Suppressor macrophage (primary cell): ENCODE results near the gene ADARB2.
"Not testable (repeated sequence)": the region's sequence is repeated elsewhere in the genome, so short reads cannot be mapped to it uniquely, and the experiment has no call there.

Experiments
- DNase-seq, 4 experiments: peaks; one replicate each; pipeline ENCODE4 v3.0.0-alpha.2; 2020 to 2022

Gene ADARB2

DNA sequence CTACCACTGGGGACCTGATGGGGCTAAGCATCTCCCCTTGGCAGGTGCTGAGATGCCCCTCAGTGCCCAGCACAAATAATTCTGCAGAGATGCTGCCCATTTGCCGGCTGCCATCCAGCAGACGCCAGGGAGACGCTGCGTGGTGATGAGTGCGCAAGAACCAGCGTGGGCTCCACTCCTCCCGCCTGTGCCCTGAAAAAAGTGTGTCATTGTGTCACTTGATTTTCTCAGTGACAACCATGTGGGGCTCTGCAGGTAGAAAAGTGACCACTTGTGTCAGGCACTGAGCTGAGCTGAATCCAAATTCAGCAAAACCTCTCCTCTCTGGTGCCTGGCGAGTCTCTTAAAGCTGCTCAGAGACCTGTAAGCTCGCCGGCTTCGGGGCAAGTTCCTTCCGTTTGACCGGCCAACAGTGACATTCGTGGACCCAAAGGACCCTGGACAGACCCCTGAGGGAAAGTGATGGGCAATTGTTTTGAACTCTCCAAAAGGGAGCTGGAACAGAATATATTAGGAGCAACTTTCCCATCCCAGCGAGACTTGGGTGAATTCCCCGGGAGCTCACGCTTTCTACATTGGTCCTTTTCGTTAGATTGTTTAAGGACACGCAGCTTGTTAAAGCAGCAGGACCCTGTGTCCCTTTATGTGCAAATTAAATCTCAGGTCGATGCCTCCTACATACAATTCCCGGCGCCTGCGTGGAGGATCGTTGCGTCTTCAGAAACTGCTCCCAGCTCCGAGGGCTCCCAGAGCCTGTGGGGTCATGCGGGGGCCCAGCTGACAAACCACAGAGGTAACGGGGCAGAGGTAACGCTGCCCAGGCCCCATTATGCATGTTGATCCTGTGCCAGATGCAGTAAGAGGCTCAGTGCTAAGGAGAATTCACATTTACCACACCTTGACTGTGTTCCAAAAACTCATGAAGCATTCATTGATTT is 332.7 kb downstream of the ADARB2 start:
- no peak for DNase-seq

GRCh38 chr10:1403508-1404322 is 333.6 kb downstream of the ADARB2 start:
- DNase-seq = no peak

DNA sequence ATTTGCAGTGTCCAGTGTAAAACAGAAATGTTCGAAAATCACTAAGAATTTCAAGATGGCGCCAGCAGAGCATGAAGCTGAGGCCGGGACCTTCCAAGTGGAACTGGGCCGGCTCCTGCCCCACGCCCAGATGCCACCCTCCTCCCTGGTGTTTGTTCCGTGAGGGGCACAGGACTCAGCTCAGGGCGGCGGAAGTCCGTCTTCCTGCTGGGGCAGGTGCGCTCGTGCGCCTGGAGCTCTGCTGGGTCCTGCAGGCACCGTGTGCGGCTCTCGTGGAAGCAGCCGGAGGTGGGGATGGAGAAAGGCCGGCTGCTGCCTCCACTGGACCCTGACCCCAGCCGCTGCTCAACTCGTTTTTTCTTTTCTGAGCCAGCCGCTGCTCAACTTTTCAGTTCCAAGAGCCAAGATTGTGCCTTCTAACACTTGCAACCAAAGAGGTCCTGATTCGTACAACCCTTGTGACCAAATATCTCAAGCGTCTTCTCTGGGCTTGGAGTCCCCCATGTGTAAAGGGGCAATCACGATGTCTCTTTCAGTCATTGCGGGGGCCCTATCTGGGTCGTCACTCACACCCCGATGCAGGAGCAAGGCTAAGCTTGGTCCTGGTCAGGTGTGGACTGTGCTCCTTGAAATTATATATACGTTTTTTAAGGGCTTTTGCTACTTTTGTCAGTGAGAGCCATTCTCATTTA is 334.4 kb downstream of the ADARB2 start:
- no peak for DNase-seq

- DNase-seq = no peak
Observed at GRCh38 chr10:1402016-1402770, 335.1 kb downstream of the ADARB2 start.

GRCh38 chr10:1401071-1401965 is 336.0 kb downstream of the ADARB2 start:
- DNase-seq = no peak

- DNase-seq = no peak
Observed at GRCh38 chr10:1400101-1401070, 336.9 kb downstream of the ADARB2 start.

DNA sequence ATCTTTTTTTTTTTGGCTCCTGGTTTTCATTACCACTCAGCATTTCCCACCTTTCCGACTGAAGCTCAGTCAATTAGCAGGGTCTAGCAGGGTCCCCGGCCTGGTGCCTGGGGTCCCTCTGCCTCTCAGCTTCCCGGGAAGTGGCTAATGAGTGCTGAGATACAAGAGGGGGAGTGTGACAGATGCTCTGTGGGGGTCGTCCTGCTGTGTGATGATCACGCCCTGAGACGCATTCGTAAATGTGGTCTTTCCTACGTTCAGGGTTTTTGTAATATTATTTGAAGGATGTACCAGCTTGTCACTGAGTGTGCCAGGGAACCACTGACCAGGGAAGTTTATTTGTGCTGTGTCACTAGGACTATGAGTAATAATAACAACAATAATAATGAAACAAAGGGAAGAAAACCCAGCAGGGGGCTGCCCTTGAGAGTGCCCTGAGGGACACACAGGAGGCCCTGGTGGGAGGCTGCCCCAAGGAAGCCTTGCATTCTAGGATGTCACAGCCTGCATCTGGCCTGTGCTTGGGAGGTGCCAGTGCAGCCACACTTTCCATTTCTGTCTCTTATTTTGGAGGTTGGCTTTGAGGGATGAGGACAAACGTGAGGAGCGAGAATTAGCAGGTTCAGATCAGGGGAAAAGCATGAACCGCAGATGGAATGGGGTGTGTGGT is 337.8 kb downstream of the ADARB2 start:
- no peak for DNase-seq

DNA sequence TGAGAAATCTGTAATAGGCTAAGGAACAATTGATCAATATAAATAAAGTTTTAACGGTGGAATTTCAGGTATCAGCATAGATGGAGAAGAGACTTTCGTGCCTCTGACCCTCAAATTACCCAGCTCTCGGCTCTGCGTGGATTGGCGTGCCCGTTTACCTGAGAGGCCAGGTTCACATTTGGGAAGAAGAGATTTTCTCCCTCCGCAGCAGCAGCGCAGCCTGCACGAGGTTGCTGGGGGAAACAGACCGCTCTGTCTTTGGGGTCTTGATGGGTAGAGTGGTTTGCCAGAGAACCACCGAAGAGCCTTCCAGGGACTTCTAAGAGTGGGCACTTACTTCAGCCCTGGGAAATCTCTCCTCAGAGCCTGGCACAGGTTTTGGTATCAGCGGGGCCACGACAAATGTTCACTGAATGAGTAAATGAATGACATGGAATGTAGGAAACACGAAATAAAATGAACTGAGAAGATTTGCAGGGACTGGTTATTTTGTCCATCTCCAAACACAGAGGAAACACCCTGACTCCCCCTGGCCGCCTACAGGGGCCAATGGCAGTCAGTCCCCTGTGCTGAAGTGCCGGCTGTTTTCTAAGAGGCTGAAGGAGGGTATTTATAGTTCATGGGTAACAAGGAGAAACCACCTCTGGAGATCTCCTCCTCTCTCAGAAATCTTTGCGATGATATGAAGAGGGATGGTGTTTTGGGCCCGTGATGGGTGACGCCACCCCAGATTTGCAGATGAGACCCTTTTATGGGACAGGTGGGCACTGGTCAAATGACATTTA is 338.5 kb downstream of the ADARB2 start:
- DNase-seq = no peak

- not testable (repeated sequence) for DNase-seq
Observed at GRCh38 chr10:1398116-1398515, 339.2 kb downstream of the ADARB2 start.

DNA sequence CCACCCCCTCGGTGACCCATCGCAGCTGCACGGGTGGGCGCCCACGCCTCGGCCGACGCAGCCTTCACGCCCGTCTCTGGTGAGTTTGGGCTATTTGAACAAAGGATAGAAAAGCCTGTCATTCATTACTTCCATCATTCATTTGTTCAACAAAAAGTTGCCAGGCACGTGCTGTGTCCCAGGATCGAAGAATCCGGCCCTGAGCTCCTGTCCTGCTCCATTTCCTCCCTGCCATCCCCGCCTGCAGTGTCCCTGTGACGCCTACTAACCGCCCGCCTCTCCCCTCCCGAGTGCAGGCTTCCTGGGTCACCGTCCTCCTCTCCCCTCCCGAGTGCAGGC is 341.1 kb downstream of the ADARB2 start:
- no peak for DNase-seq

GRCh38 chr10:1395481-1396296 is 341.6 kb downstream of the ADARB2 start:
- DNase-seq = no peak

DNA sequence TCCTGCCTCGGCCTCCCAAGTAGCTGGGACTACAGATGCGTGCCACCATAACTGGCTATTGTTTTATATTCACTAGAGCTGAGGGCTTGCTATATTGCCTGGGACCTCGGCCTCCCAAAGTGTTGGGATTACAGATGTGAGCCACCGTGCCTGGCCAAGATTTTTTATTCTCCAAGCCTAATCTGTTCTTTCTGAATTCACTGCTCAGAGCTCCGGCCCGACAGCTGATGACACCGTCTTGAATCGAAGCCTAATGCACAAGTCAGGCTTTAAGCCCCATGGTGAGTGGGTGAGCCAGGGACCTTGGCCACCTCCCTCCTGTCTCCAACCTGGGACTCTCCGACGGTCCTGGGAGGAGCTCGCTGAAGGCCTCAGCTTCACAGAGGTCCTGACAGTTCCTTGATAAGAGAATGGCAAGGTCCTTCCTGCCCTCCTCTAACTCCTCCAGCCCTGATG is 342.3 kb downstream of the ADARB2 start:
- no peak for DNase-seq

DNA sequence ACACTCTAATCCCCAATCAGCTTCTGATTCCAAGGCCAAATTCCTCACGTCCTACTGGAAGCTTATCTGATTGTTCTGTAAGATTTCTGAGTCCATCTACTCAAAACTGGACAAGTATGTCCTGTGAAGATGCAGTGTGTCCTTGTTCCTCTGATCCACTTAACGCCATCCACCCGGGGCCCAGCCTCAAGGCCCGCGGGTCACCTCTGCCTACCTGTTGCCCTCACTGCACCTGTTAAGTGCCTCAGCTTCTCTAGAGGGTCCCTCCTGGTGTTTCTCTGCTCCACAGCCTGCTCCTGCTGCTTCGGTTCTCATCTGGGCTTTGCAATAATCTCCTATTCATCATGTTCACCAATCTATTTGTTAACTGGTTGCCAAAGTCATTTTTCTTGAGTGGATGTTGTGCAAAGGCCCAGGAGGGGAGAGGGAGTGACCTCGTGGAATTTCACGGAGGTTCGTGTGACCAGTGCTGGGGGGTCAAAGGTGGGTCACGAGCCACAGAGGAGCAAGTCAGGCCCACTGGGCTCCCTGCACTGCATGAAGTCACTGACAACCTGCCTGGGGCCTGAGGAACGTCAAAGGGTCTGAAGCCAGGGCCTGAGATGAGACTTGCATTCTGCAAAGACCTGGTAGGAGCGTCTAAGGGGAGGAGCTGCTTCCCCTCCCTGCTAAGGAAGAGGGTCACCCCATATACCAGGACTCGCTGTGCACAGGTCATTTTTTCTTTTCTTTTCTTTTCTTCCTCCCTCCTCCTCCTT is 343.0 kb downstream of the ADARB2 start:
- no peak for DNase-seq

GRCh38 chr10:1393481-1393880 is 343.8 kb downstream of the ADARB2 start:
- DNase-seq = no peak

GRCh38 chr10:1392127-1392526 is 345.2 kb downstream of the ADARB2 start:
- no peak for DNase-seq

- DNase-seq = no peak
Observed at GRCh38 chr10:1390200-1390599, 347.1 kb downstream of the ADARB2 start.

- no peak for DNase-seq
Observed at GRCh38 chr10:1384026-1384425, 353.3 kb downstream of the ADARB2 start.
